GM21576 (cell line): Measurements from ENCODE around the gene CDH4.

ENCODE experiments used
- ATAC-seq: cut with Tn5 transposase; IDR thresholded peaks from one replicate; pipeline ENCODE4 v1.9.1; 2021; ENCODE audit warnings: mild to moderate bottlenecking, moderate library complexity; ENCODE audit not compliant: unreplicated experiment

CDH4 gene

DNA sequence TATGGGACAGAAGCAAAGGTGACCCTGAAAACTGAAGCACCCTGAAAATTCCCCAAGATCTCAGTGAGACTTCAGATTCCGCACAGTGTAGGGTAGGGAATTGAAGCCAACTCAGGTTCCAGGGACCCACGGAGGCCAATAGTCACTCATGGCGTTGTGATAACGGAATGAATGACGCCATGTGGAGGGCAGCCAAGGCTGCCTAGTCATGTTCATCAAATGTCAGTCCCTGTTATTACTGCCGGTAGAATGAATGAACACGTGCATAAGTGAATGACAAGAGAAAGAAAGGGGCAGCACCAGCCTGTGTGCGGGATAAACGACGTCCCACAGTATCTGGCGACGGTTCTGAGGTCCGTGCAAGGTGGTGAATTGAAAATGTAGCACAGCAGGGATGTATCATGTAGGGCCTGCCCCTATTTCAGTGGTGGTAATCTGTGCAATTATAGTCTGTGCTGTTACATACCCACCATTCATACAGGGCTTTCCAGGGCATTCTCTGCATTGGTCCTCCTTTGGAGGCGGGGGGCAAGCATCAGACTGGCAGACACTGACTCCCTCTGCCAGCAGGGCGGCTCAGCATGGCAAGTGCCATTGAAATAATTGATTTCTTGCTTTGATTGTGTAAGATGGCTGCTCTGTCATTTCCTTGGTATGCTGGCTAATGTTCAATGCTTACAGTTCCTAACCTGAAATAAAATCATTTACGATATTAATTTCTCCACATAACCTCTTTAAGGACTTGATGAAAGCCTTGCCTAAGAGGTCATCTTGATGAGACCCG, 386.9 kb downstream of the CDH4 start:
- ATAC-seq: no peak

DNA sequence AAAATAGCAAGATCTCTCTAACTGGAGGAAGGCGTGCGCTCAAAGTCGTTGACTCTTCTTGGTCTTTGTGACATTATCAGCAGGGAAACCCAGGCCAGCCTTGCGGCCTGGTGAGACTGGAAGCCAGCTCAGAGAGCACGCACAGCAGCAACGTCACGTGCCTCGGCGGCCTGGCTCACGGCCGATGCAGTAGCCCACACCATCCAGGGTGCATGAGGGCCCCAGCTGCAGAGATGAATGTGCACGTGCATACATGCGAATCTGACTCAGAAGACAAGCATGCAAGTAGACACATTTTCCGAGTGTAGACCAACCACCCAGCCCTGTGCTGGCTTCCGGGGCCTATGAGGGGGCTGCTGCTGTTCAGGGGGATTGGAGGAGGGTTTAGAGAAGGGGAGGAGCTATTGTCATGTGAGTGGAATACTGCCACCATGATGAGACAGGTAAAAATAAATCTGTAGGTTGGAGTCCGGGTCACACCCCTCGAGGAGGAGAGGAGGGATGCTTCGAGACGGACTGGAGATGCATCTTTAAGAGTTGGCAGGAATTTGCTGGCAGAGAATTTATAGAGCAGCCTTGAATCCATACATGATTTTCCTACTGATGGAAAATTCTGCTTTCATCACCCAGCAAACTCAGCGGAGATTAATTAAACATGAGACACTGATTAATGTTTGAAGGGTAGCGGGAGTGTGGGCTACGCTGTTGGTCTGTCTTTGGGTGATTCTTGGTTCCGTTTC, 388.2 kb downstream of the CDH4 start:
- ATAC-seq: no peak

DNA sequence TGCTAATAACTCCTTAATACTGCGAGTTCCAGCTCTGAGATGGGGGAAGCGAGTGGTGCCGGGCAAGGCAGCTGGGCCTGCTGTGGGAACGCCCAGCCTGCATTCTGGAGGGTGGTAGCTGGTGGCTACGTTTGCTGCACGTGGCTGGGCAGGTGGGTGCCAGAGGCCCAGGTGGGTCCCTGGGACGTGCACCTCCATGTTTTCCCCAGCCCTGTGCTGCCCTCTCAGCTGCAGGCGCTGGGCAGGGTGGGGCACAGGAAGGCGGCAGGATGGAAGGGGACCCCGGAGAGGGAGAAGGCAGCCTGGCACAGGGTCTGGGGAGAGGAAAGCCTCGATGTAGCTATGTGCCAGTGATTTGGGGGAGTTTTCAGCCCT, 388.8 kb downstream of the CDH4 start:
- ATAC-seq: no peak

DNA sequence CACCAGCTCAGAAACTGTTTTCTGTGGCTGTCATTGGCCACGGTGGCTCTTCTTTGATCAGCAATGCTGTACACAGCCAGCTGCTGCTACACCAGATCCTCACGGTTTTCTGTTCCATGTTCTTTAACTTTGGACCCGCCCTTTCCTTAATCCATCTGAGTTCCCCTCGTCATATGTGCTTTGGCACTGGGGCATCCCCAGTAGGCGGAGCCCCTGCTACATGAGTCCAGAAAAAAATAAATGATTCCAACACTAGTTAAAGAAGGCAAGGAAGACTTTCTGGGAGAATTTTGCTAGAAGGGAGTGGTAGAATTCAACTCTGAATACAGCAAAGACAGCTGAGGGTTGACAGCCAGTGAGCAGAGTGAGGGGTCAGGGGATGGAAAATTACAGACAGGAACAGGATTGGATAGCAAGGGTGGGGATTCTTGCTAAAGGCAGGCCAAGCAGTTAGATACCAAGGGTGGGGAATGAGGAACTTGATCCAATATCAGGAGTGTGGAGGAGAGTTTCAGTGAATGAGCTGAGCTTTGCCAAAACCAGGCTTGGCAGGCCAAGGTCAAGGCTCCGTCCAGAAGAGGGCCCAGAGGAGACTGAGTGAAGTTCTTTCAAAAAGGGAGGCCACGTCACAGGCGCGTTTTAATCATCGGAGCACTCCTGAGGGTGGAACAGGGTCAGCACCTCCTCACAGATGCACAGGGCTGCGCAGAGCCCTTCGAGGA, 391.8 kb downstream of the CDH4 start:
- ATAC-seq: no peak

DNA sequence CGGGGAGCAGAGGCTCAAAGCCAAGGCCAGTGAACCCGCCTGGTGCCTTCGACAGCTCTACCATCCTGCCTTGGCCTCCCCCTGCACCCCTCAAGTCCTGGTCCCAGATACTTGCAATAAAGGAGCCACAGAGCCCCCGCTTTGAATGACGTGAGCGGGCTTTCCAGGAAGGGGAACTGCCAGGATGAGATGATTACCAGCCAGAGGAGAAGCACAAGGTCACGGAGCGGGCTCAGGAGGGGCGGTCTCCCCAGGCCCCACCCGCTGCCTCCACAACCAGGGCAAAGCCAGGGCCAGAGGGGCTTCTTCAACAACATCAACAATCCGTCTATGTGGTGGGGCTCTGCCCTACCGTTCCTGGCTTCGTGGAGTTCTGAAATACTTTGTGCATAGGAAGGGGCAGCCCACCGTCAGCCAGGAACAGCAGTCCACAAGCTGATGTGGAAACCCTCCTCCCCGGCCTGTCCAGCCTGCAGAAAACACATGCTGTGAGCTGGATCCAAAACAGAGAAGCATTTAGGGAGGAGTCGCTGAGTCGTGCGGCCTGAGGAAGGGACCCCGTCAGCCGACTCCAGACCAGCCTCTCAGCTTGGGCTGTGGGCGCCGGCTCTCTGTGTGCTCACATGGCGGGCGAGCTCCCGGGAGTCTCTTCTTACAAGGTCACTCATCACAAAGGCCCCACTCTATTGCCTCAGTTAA, 392.5 kb downstream of the CDH4 start:
- ATAC-seq: no peak

DNA sequence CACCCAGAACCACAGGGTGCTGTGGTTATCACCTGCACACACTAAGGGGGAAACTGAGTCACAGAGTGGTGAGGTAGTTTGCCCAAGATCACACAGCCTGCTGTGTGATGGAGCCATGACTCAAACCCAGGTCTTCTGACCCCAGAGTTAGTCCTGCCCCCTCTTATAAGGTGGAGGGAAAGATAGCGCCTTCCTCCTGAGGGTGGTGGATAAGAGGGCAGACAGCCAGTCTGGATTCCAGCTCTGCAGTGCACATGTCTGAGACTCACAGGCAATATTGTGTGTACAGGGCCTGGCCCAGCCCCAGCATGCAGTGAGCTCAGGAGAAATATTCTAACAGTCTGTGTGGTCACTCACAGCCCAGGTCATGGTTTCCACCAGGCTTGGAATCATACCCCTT, 393.7 kb downstream of the CDH4 start:
- no peak for ATAC-seq

DNA sequence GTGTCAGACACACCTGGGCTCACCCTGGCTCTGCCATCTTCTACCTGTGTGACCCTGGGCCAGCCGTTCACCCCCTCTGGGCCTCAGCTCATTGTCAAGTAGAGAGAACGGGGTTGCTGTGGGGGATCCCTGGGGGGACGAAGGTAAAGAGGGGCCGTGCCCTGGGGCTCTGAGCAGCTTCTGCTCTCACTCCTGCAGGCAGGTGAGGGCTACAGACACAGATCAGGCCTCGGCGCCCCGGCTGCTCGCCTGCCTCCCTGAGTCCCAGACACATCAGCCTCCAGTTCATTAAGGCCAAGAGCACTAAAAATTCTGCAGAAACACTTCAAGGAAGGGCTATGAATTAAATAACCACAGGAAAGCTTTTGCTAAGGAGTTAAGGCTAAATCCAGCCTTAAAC, 394.4 kb downstream of the CDH4 start:
- no peak for ATAC-seq

DNA sequence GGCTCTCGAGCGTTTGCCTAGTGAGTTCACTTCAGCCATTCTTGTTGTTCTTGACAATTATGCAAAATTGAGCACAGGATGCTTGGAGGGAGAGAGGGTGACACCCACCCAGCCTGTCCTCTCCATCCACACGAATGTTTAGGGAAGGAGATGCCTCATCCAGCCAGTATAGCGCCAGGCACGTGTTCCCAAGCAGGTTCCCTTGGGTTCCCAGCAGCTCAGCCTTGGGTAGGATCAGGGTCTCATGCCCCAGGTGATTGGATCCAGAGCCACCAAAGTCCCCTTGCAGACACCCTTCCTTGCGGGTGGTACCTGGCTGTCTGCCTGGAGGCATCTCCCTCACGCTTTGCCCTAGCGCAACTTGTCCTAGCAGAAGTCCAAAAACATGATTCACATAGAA, 394.9 kb downstream of the CDH4 start:
- ATAC-seq: no peak

DNA sequence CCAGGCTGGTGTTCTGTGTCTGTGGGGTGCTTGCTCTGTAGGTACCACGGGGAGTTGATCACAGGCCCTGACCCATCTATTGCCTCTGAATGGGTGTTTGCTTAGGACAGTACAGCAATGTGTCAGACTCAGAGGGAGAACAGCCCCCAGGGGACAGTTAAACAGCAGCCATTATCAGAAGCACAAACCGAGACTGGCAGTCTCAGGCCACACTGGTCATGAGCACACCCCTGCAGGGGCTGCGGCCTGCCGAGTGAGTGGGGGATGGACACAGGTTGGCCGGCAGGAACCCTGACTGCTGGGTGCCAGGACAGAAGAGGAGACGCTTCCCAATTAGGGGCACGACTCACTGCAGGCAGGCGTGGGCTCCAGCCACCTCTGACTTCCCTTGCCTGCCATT, 395.6 kb downstream of the CDH4 start:
- ATAC-seq: no peak

DNA sequence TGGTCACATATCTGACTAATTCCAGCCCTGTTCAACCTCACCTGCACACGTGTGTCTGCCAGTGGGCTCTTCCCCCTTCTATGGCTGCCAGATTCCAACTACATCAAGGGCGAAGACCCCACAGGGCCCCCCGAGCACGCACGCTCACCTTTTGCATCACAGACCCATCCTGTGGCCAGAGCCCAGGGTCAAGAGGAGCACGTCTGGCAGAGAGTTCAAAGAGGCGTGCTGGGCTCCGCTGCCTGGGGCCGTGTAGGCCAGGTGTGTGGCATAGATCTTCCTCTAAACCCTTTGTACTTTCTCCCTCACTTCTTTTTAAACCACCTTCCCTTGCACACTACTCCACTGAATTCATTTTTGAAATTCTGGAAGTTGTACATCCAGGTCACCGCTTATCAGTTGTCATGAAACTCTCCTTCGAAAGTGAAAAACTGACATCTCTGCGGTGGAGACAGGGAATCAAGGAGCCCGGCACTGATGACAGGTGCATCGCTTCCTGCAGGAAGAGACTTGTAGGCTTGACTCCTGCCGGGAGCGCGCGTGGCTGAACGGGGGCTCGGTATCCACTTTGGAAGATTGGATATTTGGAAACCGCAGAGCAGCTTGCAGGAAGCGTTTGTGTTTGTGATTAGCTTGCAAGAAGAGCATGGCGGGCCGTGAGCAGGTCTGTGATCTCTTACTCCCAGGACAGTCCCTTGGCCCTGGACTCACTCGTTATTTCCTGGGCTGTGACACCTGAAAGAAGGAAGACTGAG, 397.2 kb downstream of the CDH4 start:
- ATAC-seq: no peak

DNA sequence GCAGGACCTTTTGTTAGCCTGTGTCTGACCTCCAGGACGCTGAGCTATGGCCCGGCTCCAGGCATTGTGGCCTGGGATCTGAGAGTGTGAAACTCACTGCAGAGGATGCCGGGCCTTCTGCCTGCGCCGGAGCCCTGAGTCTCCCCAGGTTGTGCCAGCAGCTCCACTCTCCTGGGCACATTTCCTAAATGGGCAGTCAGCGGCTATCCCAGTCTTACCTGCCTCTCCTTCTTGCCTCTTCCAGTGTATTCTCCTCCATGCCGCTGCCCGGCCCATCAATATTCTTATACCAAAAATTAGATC, 397.8 kb downstream of the CDH4 start:
- ATAC-seq: no peak

DNA sequence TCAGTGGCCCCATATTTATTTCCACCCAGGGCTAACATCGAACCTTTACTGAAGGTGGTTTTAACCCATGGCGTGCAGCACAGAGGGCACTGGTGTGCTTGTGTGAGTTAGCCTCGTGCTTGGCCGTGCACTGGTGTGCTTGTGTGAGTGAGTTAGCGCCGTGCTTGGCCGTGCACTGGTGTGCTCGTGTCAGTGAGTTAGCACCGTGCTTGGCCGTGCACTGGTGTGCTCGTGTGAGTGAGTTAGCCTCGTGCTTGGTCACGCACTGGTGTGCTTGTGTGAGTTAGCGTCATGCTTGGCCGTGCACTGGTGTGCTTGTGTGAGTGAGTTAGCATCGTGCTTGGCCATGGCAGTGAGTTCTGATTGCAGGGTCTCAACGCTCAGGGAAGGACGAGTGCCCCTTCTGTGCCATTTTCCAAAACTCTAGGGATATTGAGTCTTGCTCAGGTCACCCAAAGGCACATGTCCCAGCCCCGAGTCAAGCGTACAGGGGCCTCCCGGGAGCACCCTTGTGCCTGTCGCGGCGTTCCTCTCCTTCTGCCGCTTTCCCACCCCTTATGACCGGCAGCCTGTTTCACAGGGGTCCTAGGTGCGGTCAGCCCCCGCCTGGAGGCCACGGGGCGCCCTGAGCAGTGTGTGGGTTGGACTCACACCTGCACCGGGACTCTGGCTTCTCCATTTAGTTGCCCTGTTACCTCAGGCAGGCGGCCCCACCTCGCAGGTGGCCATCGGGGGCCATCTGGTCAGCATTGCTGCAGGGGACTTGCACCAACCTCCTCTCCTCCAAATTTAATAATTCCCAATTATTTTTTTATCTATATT, 399.1 kb downstream of the CDH4 start:
- ATAC-seq: no peak

DNA sequence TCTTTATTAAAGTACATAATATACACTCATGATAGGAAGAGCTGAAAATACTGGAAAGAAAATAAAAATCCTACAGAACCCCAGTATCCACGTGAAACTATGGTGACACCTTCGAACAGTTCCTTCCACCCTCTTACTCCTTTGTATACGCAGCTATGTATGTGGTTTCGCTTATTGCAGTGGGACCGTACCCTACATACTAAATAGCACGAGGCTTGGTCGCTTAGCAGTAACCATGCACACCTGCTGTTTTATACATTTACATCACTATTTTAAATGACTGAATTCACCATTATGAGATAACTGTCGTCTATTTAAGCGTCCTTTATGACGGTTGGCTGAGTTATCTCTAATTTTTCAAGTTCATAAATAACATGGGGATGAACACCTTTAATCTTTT, 400.1 kb downstream of the CDH4 start:
- no peak for ATAC-seq

DNA sequence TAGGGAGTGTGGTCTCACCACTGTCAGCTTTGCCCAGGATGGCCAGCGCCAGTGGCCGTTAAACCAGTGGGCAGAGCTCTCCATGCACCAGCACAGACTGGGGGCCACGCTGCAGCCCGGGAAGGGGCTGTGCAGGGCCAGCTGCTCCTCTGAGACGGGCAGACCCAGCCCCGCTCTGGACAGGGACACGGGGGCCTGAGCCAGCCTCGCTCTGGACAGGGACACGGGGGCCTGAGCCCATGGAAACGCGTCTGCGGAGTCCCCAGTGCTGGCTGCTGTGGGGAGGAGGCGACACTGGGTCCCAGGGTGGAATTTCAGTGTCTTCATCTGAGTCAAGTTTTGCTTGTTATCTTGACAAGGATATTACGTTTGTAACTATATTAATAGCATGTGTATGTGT, 402.7 kb downstream of the CDH4 start:
- no peak for ATAC-seq

DNA sequence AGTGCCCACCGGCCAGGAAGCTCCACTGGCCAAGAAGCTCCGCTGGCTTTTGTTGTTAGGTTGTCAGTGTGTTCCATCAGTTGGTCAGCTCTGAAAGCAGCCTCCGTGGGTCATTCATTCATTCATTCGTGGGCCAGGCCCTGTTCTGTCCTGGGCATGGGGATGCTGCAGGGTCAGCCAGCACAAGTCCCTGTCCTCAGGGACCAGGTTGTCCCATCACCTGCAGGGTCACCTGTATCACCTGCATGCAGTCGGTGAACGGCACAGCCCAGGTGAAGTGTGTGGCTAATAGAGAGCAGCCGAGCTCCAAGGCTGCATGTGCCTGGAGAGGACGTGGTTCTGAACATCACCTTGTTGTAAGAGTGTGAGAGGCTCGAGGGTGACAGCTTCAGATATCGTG, 403.5 kb downstream of the CDH4 start:
- no peak for ATAC-seq

DNA sequence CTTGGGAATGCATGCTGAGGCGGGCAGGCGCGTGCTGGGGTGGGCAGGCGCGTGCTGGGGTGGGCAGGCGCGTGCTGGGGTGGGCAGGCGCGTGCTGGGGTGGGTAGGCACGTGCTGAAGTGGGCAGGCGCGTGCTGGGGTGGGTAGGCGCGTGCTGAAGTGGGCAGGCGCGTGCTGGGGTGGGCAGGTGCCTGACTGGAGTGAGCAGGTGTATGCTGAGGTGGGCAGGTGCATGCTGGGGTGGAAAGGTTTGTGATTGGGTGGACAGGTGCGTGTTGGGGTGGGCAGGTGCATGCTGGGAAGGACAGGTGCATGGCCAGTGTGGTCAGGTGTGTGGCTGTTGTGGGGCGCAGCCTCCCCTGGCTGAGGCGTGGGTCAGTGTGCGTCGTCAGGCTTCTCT, 404.1 kb downstream of the CDH4 start:
- ATAC-seq: no peak

DNA sequence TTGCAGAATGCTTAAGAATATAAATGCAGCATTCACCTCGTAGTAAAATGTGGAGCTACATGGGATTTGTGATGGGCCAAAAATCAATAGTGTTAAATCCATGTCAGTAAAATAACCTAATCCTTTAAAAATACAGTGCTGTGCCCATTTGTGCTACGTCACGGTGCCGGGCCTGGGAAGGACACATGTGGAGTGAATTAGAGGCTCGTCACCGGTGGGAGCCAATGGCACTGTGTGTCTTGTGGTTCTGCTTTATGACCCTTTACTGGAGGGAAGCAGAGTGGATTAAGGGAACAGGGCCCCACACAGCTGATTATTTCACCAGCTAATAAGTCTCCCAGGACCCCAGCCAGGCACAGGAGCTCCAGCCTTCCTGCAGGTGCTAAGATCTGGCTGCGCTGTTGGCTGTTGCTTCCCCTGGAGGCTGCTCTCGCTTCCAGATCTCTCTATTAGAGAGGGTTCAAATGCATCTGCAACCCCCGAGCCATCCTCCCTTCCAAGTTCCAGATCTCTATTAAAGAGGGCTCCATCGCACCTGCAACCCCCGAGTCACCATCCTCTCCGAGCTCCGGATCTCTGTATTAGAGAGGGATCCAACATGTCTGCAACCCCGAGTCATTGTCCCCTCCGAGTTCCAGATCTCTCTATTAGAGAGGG, 405.8 kb downstream of the CDH4 start:
- ATAC-seq: no peak

DNA sequence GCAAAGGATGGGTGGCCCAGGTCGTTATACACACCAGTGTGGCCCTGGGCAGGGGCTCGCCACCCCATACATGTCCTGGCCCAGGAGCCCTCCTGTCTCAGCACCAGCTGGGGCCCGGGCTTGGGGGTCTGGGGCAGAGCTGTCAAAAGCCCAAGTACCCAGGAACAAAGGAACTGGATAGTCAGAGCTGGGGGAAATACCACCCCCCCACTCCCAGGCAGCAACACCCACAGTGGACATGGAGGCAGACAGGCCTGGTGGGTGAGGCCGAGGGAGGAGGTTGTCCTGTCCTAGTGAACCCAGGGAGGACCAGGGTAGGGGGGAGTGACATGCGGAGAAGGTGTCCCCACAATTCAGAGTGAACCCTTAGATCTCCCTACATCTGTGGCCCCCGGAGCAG, 406.5 kb downstream of the CDH4 start:
- ATAC-seq: no peak

DNA sequence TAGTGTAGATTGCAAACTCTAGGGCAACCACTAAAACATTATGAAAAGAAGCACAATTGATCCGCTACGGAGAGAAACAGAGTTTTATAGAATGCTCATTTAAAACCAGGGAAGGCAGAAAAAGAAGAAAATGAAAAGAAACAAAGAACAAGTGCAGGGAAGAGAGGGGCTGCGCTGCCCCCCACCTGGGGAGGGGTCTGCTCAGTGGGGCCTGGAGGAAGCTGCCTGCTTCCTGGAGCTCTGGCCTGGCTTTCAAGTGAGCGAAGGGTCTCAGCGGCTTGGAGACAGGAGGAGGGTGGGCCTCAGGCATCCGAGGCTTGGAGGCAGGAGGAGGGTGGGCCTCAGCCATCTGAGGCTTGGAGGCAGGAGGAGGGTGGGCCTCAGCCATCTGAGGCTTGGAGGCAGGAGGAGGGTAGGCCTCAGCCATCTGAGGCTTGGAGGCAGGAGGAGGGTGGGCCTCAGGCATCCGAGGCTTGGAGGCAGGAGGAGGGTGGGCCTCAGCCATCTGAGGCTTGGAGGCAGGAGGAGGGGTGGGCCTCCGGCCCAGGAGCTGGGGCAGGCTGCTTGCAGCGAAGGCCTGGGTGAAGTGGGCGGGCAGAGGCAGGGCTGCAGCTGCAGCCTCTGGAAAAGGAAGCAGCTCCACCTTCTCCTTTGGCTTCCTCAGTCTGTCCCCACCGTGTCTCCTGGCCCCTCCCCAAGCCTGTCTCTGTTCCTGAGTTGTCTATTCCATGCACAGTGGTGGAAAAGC, 407.4 kb downstream of the CDH4 start:
- no peak for ATAC-seq
